Body of pancreas (tissue), 4 donors: Measurements from ENCODE around the gene MROH9. TPM values are rescaled to one million over a fixed set of nuclear protein-coding genes. Genes with fewer than 3 reads are reported as not detected.

Source experiments
- ATAC-seq: fragments of 150-250 bp; one replicate; pipeline ENCODE4 v1.9.1; 2016
- DNase-seq, 4 donors: peaks; one replicate each; pipeline ENCODE4 v3.0.0-alpha.2; 2019
- H3K27ac ChIP-seq, 4 donors: fragments of 200-600 bp; sonication (generic); 1 replicate in 3 of 4; 2 replicates in 1 of 4; pipeline versions ENCODE4 v1.5.1 to v1.6.1; 2016 to 2019; ENCODE audit warnings: mild to moderate bottlenecking in 1 of 4, mixed read lengths in 1 of 4, moderate library complexity in 1 of 4
- H3K27me3 ChIP-seq, 2 donors: fragments of 200-600 bp; sonication (generic); one replicate each; pipeline ENCODE4 v1.6.0; 2016; ENCODE audit warnings: mild to moderate bottlenecking in 1 of 2
- H3K36me3 ChIP-seq, 2 donors: fragments of 200-600 bp; sonication (generic); replicated peaks in 1 of 2; 2 replicates each; pipeline ENCODE4 v1.5.1; 2016; ENCODE audit warnings: low read depth in 2 of 2; ENCODE audit not compliant: insufficient read depth in 1 of 2
- H3K4me1 ChIP-seq: fragments of 200-600 bp; sonication (generic); one replicate; pipeline ENCODE4 v1.6.0; 2016
- H3K4me3 ChIP-seq, 2 donors: fragments of 200-600 bp; sonication (generic); 1 replicate in 1 of 2; 2 replicates in 1 of 2; pipeline ENCODE4 v1.5.1; 2016 to 2019
- H3K9me3 ChIP-seq, 3 donors: fragments of 200-600 bp; sonication (generic); 1 replicate in 2 of 3; 2 replicates in 1 of 3; pipeline ENCODE4 v1.5.1; 2016
- CTCF ChIP-seq, 7 experiments: fragments of 450-650 bp in 4 of 7; fragments of 200-600 bp in 3 of 7; sonication (generic) in 3 of 7; IDR thresholded peaks; one replicate each; pipeline ENCODE4 v1.5.1; 2016 to 2019; ENCODE audit warnings: antibody characterized with exemption in 7 of 7
- POLR2A ChIP-seq, 3 donors: fragments of 450-650 bp; IDR thresholded peaks; one replicate each; pipeline ENCODE4 v1.6.1; 2016; ENCODE audit warnings: antibody characterized with exemption in 3 of 3, mild to moderate bottlenecking in 2 of 3
- WGBS, 2 donors: methylation state at CpG; one replicate each; pipeline ENCODE4 v1.1.5; 2017; 5-methylcytosine and 5-hydroxymethylcytosine counted together
- intact Hi-C: fragments of 100-400 bp; cut with DNase I; formaldehyde crosslinking; loops from one replicate; pipeline ENCODE4 v1.15.1; 2023
- total RNA-seq, 2 donors: library from RNA; depleted of rRNA; stranded (reverse); fragments of >200 nt; gene quantifications; one replicate each; pipeline ENCODE4 v1.1.0, GENCODE V29; 2016

The MROH9 gene
- not detected for total RNA-seq

- no peak within 1 kb of the TSS for H3K4me3 ChIP-seq
- H3K4me1 ChIP-seq: no peaks in the 10 kb centered on the region
- intact Hi-C loops: no loop called here
- DNase-seq: no peak
- ATAC-seq: no peak
- H3K27me3 ChIP-seq: no peaks in the 10 kb centered on the region
- TF ChIP-seq CTCF (IDR thresholded peaks at IDR 0.05) (no peak), POLR2A (IDR thresholded peaks at IDR 0.05) (no peak)
- no peaks in the 10 kb centered on the region for H3K36me3 ChIP-seq
- 63 to 67% methylated on average over 2 of the region's 2 CpGs for WGBS, 2 donors
- H3K9me3 ChIP-seq: no peaks in the 10 kb centered on the region
- H3K27ac ChIP-seq: no peak within 1 kb of the TSS
Measured at GRCh38 chr1:170935231-170935630, at the start of gene MROH9. MROH9 (plus strand) TSS chr1:170935534; CDS start chr1:170945557, 10,023 bp downstream.

- no peak for DNase-seq
- no peak overlapping the region for H3K27ac ChIP-seq
Measured at GRCh38 chr1:170885551-170885950, 49.8 kb upstream of the MROH9 start.

GRCh38 chr1:170886460-170886859, 48.9 kb upstream of the MROH9 start:
- no peaks in the 10 kb centered on the region for H3K4me1 ChIP-seq
- H3K4me3 ChIP-seq: no peak overlapping the region
- ATAC-seq (no peak), DNase-seq (no peak)
- H3K27me3 ChIP-seq: no peaks in the 10 kb centered on the region
- no peaks in the 10 kb centered on the region for H3K9me3 ChIP-seq
- 55 to 56% methylated on average over 3 of the region's 3 CpGs for WGBS, 2 donors
- no peaks in the 10 kb centered on the region for H3K36me3 ChIP-seq
- no peak overlapping the region for H3K27ac ChIP-seq
- TF ChIP-seq CTCF (IDR thresholded peaks at IDR 0.05) (no peak), POLR2A (IDR thresholded peaks at IDR 0.05) (no peak)
- intact Hi-C loops: no loop called here

More at GRCh38 chr1:170885551-170885950, 49.8 kb upstream of the MROH9 start:
- ATAC-seq: no peak
- no peak overlapping the region for H3K4me3 ChIP-seq
- TF ChIP-seq CTCF (IDR thresholded peaks at IDR 0.05): no peak
- intact Hi-C loops: no loop called here
- no peaks in the 10 kb centered on the region for H3K4me1 ChIP-seq
- no peaks in the 10 kb centered on the region for H3K27me3 ChIP-seq
- 43 to 55% methylated on average over 3 of the region's 3 CpGs for WGBS, 2 donors
- H3K9me3 ChIP-seq: no peaks in the 10 kb centered on the region
- no peaks in the 10 kb centered on the region for H3K36me3 ChIP-seq

DNA sequence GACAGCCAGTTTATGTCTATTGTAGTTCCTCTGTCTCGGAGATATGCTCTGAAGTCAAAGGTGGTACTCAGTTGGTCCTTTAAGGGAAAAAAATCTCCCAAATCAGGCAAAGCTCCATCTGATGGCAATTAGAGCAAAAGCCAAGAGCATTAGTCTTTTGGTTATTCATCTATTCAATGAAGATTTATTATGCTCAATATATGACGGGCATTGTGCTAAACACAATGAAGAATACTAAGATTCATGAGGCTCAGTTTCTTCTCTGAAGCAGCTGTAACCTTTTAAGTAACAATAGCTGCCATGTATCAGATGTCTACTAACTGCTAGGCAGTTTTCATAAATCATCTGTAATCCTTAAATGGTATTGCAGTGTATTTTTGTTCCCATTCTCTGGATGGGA, 47.6 kb upstream of the MROH9 start:
- Histone ChIP-seq H3K36me3 (no peaks in the 10 kb centered on the region), H3K27me3 (no peaks in the 10 kb centered on the region), H3K27ac (no peak overlapping the region), H3K4me1 (no peaks in the 10 kb centered on the region), H3K9me3 (no peaks in the 10 kb centered on the region), H3K4me3 (no peak overlapping the region)
- TF ChIP-seq POLR2A (IDR thresholded peaks at IDR 0.05): no peak
- no peak for TF ChIP-seq CTCF (IDR thresholded peaks at IDR 0.05)
- intact Hi-C loops: no loop called here
- 82 to 95% methylated on average over 2 of the region's 2 CpGs for WGBS, 2 donors
- DNase-seq (no peak), ATAC-seq (no peak)

- Histone ChIP-seq H3K36me3 (no peaks in the 10 kb centered on the region), H3K27ac (no peak overlapping the region), H3K4me3 (no peak overlapping the region), H3K27me3 (no peaks in the 10 kb centered on the region), H3K9me3 (no peaks in the 10 kb centered on the region), H3K4me1 (no peaks in the 10 kb centered on the region)
- WGBS, 2 donors: 62 to 72% methylated on average over 3 of the region's 3 CpGs
- DNase-seq: no peak
- ATAC-seq: no peak
- intact Hi-C loops: no loop called here
- TF ChIP-seq POLR2A (IDR thresholded peaks at IDR 0.05) (no peak), CTCF (IDR thresholded peaks at IDR 0.05) (no peak)
Measured at GRCh38 chr1:170891872-170892271, 43.5 kb upstream of the MROH9 start.
